ENCODE results near the gene PRXL2A.

The PRXL2A gene

GRCh38 chr10:80405626-80406025 lies 2.7 kb upstream of the PRXL2A start (continued):
- TF ChIP-seq, protein P1, sequence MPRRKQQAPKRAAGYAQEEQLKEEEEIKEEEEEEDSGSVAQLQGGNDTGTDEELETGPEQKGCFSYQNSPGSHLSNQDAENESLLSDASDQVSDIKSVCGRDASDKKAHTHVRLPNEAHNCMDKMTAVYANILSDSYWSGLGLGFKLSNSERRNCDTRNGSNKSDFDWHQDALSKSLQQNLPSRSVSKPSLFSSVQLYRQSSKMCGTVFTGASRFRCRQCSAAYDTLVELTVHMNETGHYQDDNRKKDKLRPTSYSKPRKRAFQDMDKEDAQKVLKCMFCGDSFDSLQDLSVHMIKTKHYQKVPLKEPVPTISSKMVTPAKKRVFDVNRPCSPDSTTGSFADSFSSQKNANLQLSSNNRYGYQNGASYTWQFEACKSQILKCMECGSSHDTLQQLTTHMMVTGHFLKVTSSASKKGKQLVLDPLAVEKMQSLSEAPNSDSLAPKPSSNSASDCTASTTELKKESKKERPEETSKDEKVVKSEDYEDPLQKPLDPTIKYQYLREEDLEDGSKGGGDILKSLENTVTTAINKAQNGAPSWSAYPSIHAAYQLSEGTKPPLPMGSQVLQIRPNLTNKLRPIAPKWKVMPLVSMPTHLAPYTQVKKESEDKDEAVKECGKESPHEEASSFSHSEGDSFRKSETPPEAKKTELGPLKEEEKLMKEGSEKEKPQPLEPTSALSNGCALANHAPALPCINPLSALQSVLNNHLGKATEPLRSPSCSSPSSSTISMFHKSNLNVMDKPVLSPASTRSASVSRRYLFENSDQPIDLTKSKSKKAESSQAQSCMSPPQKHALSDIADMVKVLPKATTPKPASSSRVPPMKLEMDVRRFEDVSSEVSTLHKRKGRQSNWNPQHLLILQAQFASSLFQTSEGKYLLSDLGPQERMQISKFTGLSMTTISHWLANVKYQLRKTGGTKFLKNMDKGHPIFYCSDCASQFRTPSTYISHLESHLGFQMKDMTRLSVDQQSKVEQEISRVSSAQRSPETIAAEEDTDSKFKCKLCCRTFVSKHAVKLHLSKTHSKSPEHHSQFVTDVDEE (CRISPR knock-in tag; IDR thresholded peaks at IDR 0.05), result no peak

DNA sequence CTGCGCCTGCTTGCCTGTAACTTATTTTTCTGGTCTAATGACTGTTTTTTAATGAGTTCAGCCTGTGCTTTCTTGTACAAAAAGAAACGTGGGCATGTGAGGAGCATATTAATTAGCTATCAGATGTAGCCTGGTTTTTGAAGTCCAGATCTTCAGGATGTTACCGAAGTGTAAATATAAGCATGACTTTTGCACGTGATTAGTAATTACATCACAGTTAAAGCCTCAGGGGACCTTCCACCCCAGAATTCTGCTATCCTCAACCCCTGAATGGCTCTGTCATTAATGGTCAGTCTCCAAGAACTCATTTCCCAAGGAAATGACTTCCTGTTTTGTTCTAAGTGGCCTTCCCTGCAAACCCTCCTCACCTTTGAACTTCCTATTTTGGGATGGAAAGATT lies 2.1 kb upstream of the PRXL2A start:
- no peak for ATAC-seq
- TF ChIP-seq CREB5 (CRISPR knock-in tag; IDR thresholded peaks at IDR 0.05; ENCODE audit: low read depth) (no peak), TOX (CRISPR knock-in tag; IDR thresholded peaks at IDR 0.05; ENCODE audit: borderline replicate concordance) (no peak), TCF4 (CRISPR knock-in tag; IDR thresholded peaks at IDR 0.05; ENCODE audit: borderline replicate concordance) (no peak), ESRRG (CRISPR knock-in tag; IDR thresholded peaks at IDR 0.05) (no peak), ARNTL (CRISPR knock-in tag; IDR thresholded peaks at IDR 0.05; ENCODE audit: borderline replicate concordance, low read depth) (no peak), SNAI2 (CRISPR knock-in tag; IDR thresholded peaks at IDR 0.05) (no peak)
- TF ChIP-seq, protein P2, sequence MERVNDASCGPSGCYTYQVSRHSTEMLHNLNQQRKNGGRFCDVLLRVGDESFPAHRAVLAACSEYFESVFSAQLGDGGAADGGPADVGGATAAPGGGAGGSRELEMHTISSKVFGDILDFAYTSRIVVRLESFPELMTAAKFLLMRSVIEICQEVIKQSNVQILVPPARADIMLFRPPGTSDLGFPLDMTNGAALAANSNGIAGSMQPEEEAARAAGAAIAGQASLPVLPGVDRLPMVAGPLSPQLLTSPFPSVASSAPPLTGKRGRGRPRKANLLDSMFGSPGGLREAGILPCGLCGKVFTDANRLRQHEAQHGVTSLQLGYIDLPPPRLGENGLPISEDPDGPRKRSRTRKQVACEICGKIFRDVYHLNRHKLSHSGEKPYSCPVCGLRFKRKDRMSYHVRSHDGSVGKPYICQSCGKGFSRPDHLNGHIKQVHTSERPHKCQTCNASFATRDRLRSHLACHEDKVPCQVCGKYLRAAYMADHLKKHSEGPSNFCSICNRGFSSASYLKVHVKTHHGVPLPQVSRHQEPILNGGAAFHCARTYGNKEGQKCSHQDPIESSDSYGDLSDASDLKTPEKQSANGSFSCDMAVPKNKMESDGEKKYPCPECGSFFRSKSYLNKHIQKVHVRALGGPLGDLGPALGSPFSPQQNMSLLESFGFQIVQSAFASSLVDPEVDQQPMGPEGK (CRISPR knock-in tag; IDR thresholded peaks at IDR 0.05; ENCODE audit: borderline replicate concordance), result no peak

DNA sequence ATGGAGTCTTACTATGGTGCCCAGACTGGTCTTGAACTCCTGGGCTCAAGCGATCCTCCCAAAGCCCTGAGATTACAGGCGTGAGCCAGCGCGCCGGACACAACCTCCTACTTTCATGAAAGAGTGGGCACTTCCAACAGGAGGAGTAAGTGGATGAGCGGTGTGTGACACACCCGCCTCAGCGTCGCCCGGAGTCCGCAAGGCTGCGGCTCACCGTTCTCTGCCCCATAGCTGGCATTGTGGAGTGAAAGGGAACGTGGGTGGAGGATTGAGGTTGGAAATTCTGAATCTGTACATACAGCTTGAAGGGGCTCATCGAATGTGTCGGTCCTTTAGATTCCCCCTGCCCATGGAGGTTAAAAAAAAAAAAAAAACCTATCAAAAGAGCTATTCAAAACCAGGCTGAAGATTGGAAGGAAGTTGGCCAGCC lies 524 bp upstream of the PRXL2A start:
- ATAC-seq, result peak; percentile 68
- TF ChIP-seq SNAI2 (CRISPR knock-in tag; IDR thresholded peaks at IDR 0.05) (no peak), CSDC2 (CRISPR knock-in tag; IDR thresholded peaks at IDR 0.05) (no peak), ISL1 (CRISPR knock-in tag; IDR thresholded peaks at IDR 0.05) (no peak), ZNF8 (CRISPR knock-in tag; IDR thresholded peaks at IDR 0.05) (no peak), TCF4 (CRISPR knock-in tag; IDR thresholded peaks at IDR 0.05; ENCODE audit: borderline replicate concordance) (no peak), GLIS3 (CRISPR knock-in tag; IDR thresholded peaks at IDR 0.05) (no peak), RARB (CRISPR knock-in tag; IDR thresholded peaks at IDR 0.05) (no peak)
- TF ChIP-seq, protein P1 (CRISPR knock-in tag; IDR thresholded peaks at IDR 0.05), result no peak

GRCh38 chr10:80409121-80409520 lies 770 bp downstream of the PRXL2A start:
- ATAC-seq, result no peak
- TF ChIP-seq, protein P1 (CRISPR knock-in tag; IDR thresholded peaks at IDR 0.05), result no peak
- TF ChIP-seq CREB5 (CRISPR knock-in tag; IDR thresholded peaks at IDR 0.05; ENCODE audit: low read depth) (no peak), ESRRG (CRISPR knock-in tag; IDR thresholded peaks at IDR 0.05) (no peak), ZC3H10 (CRISPR knock-in tag; IDR thresholded peaks at IDR 0.05) (no peak), ZFP30 (CRISPR knock-in tag; IDR thresholded peaks at IDR 0.05) (no peak), SNAI2 (CRISPR knock-in tag; IDR thresholded peaks at IDR 0.05) (no peak), ZNF8 (CRISPR knock-in tag; IDR thresholded peaks at IDR 0.05) (no peak), RARB (CRISPR knock-in tag; IDR thresholded peaks at IDR 0.05) (no peak), ZNF70 (CRISPR knock-in tag; IDR thresholded peaks at IDR 0.05) (no peak), ZFP3 (CRISPR knock-in tag; IDR thresholded peaks at IDR 0.05) (no peak)
- TF ChIP-seq, protein P3, sequence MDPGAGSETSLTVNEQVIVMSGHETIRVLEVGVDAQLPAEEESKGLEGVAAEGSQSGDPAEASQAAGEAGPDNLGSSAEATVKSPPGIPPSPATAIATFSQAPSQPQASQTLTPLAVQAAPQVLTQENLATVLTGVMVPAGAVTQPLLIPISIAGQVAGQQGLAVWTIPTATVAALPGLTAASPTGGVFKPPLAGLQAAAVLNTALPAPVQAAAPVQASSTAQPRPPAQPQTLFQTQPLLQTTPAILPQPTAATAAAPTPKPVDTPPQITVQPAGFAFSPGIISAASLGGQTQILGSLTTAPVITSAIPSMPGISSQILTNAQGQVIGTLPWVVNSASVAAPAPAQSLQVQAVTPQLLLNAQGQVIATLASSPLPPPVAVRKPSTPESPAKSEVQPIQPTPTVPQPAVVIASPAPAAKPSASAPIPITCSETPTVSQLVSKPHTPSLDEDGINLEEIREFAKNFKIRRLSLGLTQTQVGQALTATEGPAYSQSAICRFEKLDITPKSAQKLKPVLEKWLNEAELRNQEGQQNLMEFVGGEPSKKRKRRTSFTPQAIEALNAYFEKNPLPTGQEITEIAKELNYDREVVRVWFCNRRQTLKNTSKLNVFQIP (CRISPR knock-in tag; IDR thresholded peaks at IDR 0.05; ENCODE audit: borderline replicate concordance, low read depth), result no peak
- TF ChIP-seq, protein P2 (CRISPR knock-in tag; IDR thresholded peaks at IDR 0.05; ENCODE audit: borderline replicate concordance), result no peak
